CMK (cell line): ENCODE measurements around the gene ONECUT3.
"Not testable (repeated sequence)": the region's sequence is repeated elsewhere in the genome, so short reads cannot be mapped to it uniquely, and the experiment has no call there.

Experiments used
- DNase-seq: peaks from one replicate; pipeline ENCODE4 v3.0.0-alpha.2; 2010; ENCODE audit warnings: low read depth

Gene ONECUT3

DNA sequence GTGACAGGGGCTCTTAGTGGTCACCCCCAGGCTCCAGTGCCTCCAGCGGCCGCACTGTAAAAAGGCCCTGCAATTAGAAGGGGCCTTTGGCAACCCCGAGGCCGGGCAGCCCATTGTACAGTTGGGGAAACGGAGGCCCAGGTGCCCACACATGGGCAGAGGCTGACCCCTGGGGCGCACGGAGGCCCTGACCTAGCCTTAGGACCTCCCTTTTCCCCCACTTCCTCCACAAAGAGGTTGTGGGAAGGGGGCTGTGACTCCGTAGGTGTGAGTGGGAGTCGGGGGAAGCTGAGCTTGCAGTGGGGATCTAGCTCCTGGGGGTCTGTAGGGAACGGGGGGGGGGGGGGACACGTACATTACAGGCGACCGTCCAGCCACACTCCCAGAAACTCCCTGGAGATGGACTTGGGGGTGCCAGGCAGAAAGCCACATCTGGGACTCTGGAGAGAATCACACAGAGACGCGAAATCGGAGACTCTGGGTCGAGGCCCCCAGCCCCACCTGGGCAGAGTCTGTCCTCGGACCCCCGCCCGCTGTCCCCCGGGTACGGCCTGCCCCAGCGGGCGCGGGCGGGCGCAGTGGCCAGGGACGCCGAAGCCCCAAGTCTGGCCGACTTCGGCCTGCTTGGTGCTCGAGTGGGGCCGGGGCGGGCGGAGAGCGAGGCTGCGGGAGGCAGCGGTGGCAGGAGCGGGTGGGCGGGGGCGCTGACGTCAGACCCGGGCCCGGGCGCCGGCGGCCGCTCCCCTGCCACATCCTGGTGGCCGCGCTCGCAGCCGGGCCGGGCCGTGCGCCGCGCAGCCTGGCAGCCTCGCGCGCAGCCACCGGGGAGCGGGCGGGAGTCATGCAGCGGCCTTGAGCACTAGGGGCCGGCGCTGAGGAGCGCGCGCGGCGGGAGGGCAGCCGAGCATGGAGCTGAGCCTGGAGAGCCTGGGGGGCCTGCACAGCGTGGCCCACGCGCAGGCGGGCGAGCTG lies at the start of gene ONECUT3:
TSS of gene ONECUT3 (plus strand) at position 750 of the 972 bp plus-strand sequence. CDS start at position 907, 157 bp downstream.
- no peak for DNase-seq

GRCh38 chr19:1704339-1704738 lies 49.0 kb upstream of the ONECUT3 start:
- no peak for DNase-seq

- no peak for DNase-seq
These were observed 47.9 kb upstream of the ONECUT3 start for GRCh38 chr19:1705367-1705766.

DNA sequence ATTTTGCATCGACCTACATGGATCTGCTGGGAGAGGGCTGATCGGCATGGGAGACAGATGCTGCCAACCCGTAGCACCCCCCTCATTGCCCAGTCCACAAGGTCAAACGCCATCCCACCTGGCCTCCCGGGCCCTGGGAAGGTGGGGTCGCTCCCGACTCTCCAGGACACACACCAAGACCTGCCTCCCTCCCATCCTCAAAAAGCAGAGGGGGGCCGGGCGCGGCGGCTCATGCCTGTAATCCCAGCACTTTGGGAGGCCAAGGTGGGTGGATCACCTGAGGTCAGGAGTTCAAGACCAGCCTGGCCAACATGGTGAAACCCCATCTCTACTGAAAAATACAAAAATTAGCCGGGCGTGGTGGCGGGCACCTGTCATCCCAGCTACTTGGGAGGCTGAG lies 46.7 kb upstream of the ONECUT3 start:
- not testable (repeated sequence) for DNase-seq

DNA sequence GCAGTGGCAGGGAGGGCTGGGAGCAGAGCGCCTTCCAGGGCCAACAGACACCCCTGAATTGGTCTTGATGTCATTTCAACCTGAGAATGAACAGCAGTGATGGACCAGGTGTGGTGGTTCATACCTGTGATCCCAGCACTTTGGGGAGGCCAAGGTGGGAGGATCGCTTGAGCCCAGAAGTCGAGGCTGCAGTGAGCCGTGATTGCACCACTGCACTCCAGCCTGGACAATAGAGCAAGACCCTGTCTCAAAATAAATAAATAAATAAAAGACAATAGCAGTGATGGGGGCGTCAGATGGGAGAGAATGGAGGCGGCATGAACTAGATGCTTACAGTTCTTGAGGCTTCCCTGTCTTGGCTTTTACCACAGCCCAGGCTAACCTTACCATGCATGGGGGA lies 46.1 kb upstream of the ONECUT3 start:
- no peak for DNase-seq

DNA sequence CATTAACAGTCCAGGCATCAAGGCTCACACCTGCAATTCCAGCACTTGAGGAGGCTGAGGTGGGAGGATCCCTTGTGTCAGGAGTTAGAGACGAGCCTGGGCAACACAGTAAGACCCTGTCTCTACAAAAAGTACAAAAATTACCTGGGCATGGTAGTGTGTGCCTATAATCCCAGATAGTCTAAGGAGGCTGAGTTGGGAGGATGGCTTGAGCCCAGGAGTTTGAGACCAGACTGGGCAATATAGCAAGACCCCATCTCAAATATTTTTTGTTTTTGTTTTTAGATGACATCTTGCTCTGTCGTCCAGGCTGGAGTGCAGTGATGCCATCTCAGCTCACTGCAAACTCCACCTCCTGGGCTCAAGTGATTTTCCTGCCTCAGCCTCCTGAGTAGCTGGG lies 40.1 kb upstream of the ONECUT3 start:
- DNase-seq, result no peak

DNA sequence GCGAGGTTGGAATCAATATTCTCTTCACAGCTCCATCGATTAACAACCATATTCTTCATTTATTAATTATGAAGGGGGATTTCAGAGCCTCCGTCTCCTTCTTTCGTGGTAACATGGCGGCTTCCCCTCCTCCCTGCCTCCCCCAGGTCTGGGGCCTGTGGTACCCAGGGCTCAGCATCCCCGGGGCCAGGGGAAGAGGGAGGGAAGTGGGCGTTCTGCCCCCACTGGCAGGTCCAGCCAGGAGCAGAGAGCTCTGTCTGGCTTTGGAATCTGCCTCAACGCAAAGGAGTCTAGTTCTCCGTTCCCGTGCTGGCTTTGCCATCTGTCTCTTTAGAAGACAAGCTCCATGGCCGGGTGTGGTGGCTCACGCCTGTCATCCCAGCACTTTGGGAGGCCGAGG lies 37.8 kb upstream of the ONECUT3 start:
- DNase-seq, result no peak

GRCh38 chr19:1717200-1717969 lies 35.9 kb upstream of the ONECUT3 start:
- DNase-seq, result no peak

GRCh38 chr19:1717970-1718264 lies 35.4 kb upstream of the ONECUT3 start:
- no peak for DNase-seq

GRCh38 chr19:1718420-1719291 lies 34.6 kb upstream of the ONECUT3 start:
- DNase-seq, result no peak

DNA sequence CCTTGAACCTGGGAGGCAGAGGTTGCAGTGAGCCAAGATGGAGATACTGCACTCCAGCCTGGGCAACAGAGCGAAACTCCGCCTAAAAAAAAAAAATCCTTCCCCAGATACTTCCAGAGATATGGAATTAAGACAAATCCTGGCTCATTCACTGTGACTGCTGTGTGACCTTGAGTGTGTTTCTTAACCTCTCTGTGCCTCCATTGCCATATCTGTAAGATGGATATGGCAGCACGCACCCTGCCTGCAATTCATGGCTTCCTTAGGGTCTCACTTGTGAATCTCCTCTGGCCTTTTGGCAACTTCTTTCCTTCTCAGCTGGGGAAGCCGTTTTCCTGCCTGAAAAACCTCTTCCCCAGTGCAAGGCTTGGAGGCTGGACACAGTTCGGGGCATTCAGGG lies 33.8 kb upstream of the ONECUT3 start:
- no peak for DNase-seq

GRCh38 chr19:1720237-1720636 lies 33.1 kb upstream of the ONECUT3 start:
- no peak for DNase-seq

GRCh38 chr19:1725100-1726064 lies 27.9 kb upstream of the ONECUT3 start:
- no peak for DNase-seq

DNA sequence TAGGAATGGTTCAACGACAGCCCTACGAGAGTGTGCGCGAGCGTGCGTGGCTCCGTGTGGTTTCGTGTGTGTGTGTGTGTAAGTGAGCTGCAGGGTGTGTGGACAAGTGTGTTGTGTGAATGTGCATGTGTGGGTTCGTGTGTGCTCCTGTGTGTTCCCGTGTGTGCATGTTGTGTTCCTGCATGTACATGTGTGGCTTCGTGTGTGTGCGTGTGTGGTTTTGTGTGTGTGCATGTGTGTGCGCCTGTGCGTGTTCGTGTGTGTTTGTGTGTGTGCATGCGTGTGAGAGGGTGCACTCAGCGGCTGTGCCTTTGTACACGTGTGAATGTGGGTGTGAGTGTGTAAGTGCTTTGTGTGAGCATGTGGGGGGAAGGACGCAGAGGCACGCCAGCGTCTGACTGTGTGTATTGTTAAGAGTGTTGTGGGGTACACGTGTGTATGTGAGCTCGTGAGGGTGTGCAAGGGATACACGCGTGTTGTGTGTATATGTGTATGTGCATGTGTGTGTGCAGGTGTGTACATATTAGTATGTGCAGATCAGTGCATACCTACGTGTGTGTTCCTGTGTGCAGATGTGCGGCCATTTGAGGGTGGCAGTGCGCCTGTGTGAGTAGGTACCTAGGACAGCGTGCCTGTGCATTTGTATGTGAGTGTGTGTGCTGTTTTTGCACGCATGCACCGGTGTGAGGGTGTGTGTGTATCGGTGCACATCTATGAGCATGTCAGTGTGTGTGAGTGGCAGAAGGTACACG lies 24.3 kb upstream of the ONECUT3 start:
- no peak for DNase-seq

DNA sequence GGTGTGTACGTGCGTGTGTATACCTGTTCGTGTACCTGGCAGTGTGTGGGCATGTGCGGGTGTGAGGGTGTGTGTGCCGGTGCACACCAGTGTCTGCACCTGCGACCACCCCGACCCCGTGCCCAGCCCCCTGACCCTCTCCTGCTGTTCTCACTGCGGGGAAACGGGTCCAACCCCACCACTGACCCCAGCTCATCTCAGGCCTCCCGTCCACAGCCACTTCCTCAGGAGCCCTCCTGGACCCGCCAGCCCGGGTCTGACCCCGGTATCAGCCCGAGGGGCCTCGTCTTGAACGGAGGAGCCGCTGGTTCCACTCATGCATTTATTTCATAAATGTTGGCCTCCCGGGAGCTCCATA lies 23.8 kb upstream of the ONECUT3 start:
- DNase-seq, result no peak

- DNase-seq, result no peak
These were observed 23.1 kb upstream of the ONECUT3 start for GRCh38 chr19:1730157-1730556.

DNA sequence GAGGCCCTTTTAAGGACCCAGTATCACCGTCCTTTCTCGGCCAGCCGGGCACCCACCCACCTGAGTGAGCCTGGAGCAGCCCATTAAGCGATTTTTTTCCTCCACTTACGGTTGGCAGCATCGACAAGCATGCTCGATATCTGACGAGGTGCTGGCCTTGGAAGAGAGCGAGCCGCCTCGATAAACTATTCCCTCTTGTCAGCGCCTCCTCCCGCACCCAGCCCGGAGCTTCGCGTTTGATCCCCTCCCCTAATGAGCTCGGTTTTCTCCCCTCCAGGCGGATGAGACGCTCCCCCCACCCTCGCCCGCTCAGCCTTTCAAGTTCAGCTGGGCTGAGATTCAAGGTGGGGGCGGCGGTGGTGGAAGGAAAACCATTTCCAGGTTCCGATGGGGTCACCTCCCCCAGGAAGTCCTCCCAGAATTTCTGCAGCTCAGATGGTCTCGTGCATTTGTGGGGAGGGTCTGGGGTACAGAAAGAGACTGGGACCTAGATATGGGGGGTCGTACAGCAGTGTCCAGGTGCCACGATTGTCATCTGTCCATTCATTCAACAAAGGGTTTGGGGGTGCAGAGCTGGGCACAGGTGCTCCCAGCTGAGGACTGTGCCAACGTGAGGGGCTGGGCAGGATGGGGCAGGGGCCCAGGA lies 18.9 kb upstream of the ONECUT3 start:
- DNase-seq, result no peak

GRCh38 chr19:1736280-1736679 lies 17.0 kb upstream of the ONECUT3 start:
- no peak for DNase-seq

DNA sequence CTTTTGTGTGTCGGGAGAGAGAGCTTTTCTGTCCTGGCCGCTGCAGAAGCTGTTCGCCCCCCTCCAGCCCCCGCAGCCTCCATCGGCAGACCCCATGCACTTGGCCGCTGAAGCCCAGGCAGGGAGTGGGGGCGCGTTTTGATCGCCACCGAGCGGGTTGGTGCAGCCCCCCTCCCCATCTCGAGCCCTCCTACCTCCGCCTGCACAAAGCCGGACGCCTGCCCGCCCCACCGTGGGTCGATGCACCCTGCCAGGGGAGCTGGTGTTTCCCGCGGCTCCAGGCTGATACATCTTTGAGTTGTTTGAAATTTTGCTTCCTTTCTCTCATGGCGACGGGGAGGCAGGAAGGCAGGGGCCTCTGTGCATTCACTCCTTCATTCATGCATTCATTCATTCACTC lies 16.4 kb upstream of the ONECUT3 start:
- DNase-seq, result no peak
